PFSK-1 (cell line): ENCODE results near the gene PALLD.

Experiments used
- FOXP2 ChIP-seq: optimal IDR thresholded peaks from 2 replicates; pipeline ENCODE3; 2011; ENCODE audit warnings: borderline replicate concordance, control low read depth, inconsistent platforms; ENCODE audit not compliant: insufficient read depth; ENCODE audit errors: extremely low read length, extremely low read depth
- POLR2AphosphoS5 ChIP-seq: IDR thresholded peaks from 2 replicates; pipeline ENCODE4 v1.6.1; 2012; ENCODE audit warnings: low read depth, mild to moderate bottlenecking, control low read depth, low read length, moderate library complexity
- SIN3A ChIP-seq: IDR thresholded peaks from 2 replicates; pipeline ENCODE4 v1.6.1; 2012; ENCODE audit warnings: mild to moderate bottlenecking, low read length, moderate library complexity, borderline replicate concordance; ENCODE audit not compliant: insufficient read depth
- TAF1 ChIP-seq: IDR thresholded peaks from 2 replicates; pipeline ENCODE4 v1.6.1; 2012; ENCODE audit warnings: low read length, control low read depth, borderline replicate concordance; ENCODE audit not compliant: insufficient read depth
- TF ChIP-seq, protein P1 (sequence below), 2 experiments: IDR thresholded peaks; 2 replicates each; pipeline versions ENCODE4 v1.6.1 to v1.8.0; 2011 to 2012; ENCODE audit warnings: low read depth in 2 of 2, low read length in 2 of 2, control low read depth in 1 of 2, inconsistent platforms in 1 of 2, mild to moderate bottlenecking in 1 of 2, moderate library complexity in 1 of 2; ENCODE audit not compliant: insufficient read depth in 1 of 2

Gene PALLD

DNA sequence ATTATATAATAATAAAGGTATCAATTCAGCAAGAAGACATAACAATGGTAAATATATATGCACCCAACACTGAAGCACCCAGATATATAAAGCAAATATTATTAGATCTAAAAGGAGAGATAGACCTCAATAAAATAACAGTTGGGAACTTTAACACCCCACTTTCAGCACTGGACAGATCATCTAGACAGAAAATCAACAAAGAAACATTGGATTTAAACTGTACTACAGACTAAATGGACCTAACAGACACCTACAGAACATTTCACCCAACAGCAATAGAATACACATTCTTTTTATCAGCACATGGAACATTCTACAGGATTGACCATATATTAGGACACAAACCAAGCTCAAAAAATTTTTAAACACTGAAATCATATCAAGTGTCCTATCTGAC is 436.6 kb downstream of the PALLD start:
- TF ChIP-seq FOXP2 (no peak), TAF1 (no peak), POLR2AphosphoS5 (no peak), SIN3A (no peak)
- TF ChIP-seq, protein P1, sequence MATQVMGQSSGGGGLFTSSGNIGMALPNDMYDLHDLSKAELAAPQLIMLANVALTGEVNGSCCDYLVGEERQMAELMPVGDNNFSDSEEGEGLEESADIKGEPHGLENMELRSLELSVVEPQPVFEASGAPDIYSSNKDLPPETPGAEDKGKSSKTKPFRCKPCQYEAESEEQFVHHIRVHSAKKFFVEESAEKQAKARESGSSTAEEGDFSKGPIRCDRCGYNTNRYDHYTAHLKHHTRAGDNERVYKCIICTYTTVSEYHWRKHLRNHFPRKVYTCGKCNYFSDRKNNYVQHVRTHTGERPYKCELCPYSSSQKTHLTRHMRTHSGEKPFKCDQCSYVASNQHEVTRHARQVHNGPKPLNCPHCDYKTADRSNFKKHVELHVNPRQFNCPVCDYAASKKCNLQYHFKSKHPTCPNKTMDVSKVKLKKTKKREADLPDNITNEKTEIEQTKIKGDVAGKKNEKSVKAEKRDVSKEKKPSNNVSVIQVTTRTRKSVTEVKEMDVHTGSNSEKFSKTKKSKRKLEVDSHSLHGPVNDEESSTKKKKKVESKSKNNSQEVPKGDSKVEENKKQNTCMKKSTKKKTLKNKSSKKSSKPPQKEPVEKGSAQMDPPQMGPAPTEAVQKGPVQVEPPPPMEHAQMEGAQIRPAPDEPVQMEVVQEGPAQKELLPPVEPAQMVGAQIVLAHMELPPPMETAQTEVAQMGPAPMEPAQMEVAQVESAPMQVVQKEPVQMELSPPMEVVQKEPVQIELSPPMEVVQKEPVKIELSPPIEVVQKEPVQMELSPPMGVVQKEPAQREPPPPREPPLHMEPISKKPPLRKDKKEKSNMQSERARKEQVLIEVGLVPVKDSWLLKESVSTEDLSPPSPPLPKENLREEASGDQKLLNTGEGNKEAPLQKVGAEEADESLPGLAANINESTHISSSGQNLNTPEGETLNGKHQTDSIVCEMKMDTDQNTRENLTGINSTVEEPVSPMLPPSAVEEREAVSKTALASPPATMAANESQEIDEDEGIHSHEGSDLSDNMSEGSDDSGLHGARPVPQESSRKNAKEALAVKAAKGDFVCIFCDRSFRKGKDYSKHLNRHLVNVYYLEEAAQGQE (IDR thresholded peaks at IDR 0.05; ENCODE audit: insufficient read depth in 1 of 2, low read depth in 2 of 2, low read length in 2 of 2): peak in 1 of 2 experiments; percentile 58; a peak in 1 of 4 replicates

DNA sequence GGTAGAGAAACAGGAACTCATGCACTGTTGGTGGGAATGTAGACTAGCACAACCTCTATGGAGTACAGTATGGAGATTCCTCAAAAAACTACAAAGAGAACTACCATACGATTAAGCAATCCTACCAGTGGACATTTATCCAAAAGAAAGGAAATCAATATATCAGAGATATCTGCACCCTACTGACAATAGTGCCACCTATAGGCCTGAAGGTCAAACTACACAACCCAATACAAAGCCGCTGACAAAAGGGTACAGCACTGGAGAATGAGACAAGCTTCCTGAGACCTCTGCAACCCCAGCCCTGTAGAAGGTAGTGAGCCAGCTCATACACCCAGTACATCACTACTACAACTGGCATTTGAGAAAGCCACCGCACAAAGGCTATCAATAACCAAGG is 446.1 kb downstream of the PALLD start:
- TF ChIP-seq SIN3A: no peak

DNA sequence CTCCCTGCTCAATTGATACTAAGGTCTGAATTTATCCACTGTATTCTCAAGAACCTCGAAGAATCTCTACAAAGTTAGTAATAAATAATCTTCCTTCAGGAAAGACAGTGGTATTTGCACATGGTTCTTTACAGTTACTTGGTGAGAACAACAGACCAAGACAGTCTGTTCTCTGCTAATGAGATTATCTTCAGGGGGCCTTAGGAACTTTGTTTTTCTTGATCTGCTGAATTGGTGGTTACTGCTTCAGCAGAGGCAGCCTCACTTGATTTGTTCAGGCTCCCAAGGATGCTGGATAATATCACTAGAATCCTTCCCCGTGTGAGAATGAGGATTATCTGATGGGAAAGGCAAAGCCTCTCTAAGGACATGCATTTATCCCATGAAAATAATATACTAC is 448.4 kb downstream of the PALLD start:
- TF ChIP-seq FOXP2 (no peak), SIN3A (no peak), POLR2AphosphoS5 (no peak), TAF1 (no peak)
- TF ChIP-seq, protein P1 (IDR thresholded peaks at IDR 0.05; ENCODE audit: insufficient read depth in 1 of 2, low read depth in 2 of 2, low read length in 2 of 2): no peak

DNA sequence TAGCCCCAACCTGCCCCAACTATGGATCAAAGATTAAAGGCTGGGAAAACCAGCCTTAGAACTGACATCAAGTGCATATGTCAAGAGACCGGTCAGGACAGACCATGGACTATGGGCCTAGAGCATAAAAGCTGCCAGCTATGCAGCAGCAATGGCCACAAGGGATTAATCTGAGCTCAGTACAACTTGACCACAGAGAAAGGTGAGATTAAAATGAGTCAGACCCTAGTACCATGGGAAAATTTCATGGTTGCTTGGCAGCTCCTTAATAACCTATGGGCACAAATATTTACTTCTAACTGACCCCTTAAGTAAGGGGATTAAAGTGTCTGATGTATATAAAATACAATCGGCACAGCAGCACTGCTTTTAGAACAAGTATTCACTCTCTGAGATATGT is 458.8 kb downstream of the PALLD start:
- TF ChIP-seq FOXP2 (no peak), SIN3A (no peak), POLR2AphosphoS5 (no peak), TAF1 (no peak)
- TF ChIP-seq, protein P1 (IDR thresholded peaks at IDR 0.05; ENCODE audit: insufficient read depth in 1 of 2, low read depth in 2 of 2, low read length in 2 of 2): no peak

DNA sequence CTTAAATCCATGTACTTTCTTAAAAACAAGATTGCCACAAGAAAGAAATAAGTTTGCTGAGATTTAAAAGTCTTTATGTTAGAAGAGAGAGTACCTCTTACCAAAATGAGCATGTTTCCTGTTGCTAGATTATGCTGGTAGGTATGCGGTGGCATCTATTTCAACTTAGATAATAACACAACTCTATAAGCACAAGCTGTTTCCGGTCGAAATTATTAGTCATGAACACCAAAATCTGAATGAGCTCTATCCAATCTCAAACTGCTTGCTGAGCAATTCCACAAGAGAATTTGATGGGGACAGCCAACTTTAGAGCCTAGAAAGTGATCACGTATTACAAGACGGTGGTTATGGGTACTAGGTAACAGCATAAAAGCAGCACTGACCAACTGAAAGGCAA is 463.9 kb downstream of the PALLD start:
- TF ChIP-seq POLR2AphosphoS5 (no peak), FOXP2 (no peak), SIN3A (no peak), TAF1 (no peak)
- TF ChIP-seq, protein P1 (IDR thresholded peaks at IDR 0.05; ENCODE audit: insufficient read depth in 1 of 2, low read depth in 2 of 2, low read length in 2 of 2): no peak
